Fibroblast of villous mesenchyme (primary cell): ENCODE measurements around the gene CCDC80. TPM values are rescaled to one million over a fixed set of nuclear protein-coding genes. Genes with fewer than 3 reads are reported as not detected.

ENCODE experiments used
- DNase-seq: peaks from one replicate; pipeline ENCODE4 v3.0.0-alpha.2; 2010; ENCODE audit warnings: low read depth
- H3K4me3 ChIP-seq: 2 replicates; pipeline ENCODE4 v1.5.1; 2011; ENCODE audit warnings: low read depth, mild to moderate bottlenecking, low read length
- total RNA-seq: library from RNA; depleted of rRNA; stranded (reverse); fragments of >200 nt; gene quantifications from 2 replicates; pipeline ENCODE4 v1.2.3, GENCODE V29; 2012
- TF ChIP-seq, protein P1 (sequence below): IDR thresholded peaks from 2 replicates; pipeline ENCODE4 v1.5.1; 2012; ENCODE audit warnings: low read depth, mild to moderate bottlenecking, low read length; ENCODE audit not compliant: insufficient read depth

Gene CCDC80
- total RNA-seq, 1 donor: 180 TPM

DNA sequence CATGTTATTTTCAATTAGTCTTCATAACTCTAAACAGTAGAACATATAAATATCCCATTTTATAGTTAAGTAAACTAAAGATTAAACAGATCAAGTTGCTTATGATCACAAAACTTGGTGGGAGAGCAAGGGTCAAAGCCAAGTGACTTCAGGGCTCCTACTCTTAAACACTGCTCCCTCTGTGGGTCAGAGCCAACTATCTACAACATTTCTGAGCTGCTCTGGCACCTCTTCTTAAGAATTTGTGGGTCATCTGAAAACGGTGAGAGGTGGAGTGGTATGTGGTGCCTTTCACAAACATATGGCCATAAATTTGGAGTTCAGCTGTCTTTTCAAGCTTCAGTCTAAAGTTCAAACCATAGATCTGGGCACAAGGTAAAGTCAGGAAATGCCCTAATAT, 90.1 kb downstream of the CCDC80 start:
- no peak for DNase-seq
- TF ChIP-seq, protein P1, sequence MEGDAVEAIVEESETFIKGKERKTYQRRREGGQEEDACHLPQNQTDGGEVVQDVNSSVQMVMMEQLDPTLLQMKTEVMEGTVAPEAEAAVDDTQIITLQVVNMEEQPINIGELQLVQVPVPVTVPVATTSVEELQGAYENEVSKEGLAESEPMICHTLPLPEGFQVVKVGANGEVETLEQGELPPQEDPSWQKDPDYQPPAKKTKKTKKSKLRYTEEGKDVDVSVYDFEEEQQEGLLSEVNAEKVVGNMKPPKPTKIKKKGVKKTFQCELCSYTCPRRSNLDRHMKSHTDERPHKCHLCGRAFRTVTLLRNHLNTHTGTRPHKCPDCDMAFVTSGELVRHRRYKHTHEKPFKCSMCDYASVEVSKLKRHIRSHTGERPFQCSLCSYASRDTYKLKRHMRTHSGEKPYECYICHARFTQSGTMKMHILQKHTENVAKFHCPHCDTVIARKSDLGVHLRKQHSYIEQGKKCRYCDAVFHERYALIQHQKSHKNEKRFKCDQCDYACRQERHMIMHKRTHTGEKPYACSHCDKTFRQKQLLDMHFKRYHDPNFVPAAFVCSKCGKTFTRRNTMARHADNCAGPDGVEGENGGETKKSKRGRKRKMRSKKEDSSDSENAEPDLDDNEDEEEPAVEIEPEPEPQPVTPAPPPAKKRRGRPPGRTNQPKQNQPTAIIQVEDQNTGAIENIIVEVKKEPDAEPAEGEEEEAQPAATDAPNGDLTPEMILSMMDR: no peak
- H3K4me3 ChIP-seq: no peak overlapping the region

Other genes starting within 250 kb of the CCDC80 start
- not detected in 2 replicates for gene BTLA, start 141.7 kb downstream of the CCDC80 start, total RNA-seq
- 86.3 and 91.5 TPM in 2 replicates for gene ATG3, start 79.2 kb downstream of the CCDC80 start, total RNA-seq
- 24.8 and 56.6 TPM in 2 replicates for gene SLC35A5, start 79.1 kb downstream of the CCDC80 start, total RNA-seq
- not detected in 2 replicates for gene CD200R1L, start 205.7 kb upstream of the CCDC80 start, total RNA-seq